GM12874 (cell line): ENCODE results near the gene TOMM70.

Source experiments
- CTCF ChIP-seq: IDR thresholded peaks from 2 replicates; pipeline ENCODE4 v1.5.1; 2011; ENCODE audit warnings: low read depth, mild to moderate bottlenecking, control low read depth, low read length, moderate library complexity; ENCODE audit not compliant: insufficient read depth

The TOMM70 gene

GRCh38 chr3:100360757-100361496 is 40.0 kb downstream of the TOMM70 start:
- no peak for TF ChIP-seq CTCF

GRCh38 chr3:100359035-100359434 is 41.9 kb downstream of the TOMM70 start:
- no peak for TF ChIP-seq CTCF

- TF ChIP-seq CTCF: no peak
Measured at GRCh38 chr3:100358413-100358812, 42.5 kb downstream of the TOMM70 start.

GRCh38 chr3:100354850-100355249 is 46.0 kb downstream of the TOMM70 start:
- TF ChIP-seq CTCF: no peak

GRCh38 chr3:100352296-100353231 is 48.3 kb downstream of the TOMM70 start:
- no peak for TF ChIP-seq CTCF

GRCh38 chr3:100348727-100349126 is 52.2 kb downstream of the TOMM70 start:
- no peak for TF ChIP-seq CTCF

- no peak for TF ChIP-seq CTCF
Measured at GRCh38 chr3:100340527-100340926, 60.4 kb downstream of the TOMM70 start.
